SK-N-SH (cell line): ENCODE data around the gene PTGIR. TPM values are rescaled to one million over a fixed set of nuclear protein-coding genes. Genes with fewer than 3 reads are reported as not detected.

ENCODE experiments used
- CTCF ChIA-PET: fragments of 300-600, 350-600 bp; formaldehyde crosslinking; extraction: SDS; loops from one replicate; lab custom pipeline; 2021; lab: Yijun Ruan, JAX
- POLR2A ChIA-PET: fragments of 350-600 bp; sonication (Branson Sonifier 250); formaldehyde crosslinking; extraction: SDS; loops from one replicate; lab custom pipeline; 2020; ENCODE audit warnings: antibody characterized with exemption, inconsistent platforms; lab: Yijun Ruan, JAX
- DNase-seq: peaks from one replicate; pipeline ENCODE4 v3.0.0; 2012
- H2AFZ ChIP-seq: fragments of 200-600 bp; sonication (generic); 2 replicates; pipeline ENCODE4 v1.8.1; 2016; ENCODE audit warnings: antibody characterized with exemption, mild to moderate bottlenecking, low read depth
- H3F3A ChIP-seq: fragments of 200-600 bp; sonication (generic); replicated peaks from 2 replicates; pipeline ENCODE3; 2016; ENCODE audit warnings: antibody characterized with exemption, mild to moderate bottlenecking; ENCODE audit not compliant: insufficient read depth
- H3K27ac ChIP-seq, 2 experiments: fragments of 200-500 bp in 1 of 2; fragments of 200-600 bp in 1 of 2; sonication (Bioruptor generic) in 1 of 2; sonication (generic), shearing (Covaris generic) in 1 of 2; 2 replicates each; pipeline versions ENCODE4 v1.5.1 to v1.6.1; 2014 to 2016; ENCODE audit warnings: low read depth in 2 of 2, inconsistent platforms in 1 of 2, low read length in 1 of 2, mild to moderate bottlenecking in 1 of 2, mixed read lengths in 1 of 2
- H3K27me3 ChIP-seq: fragments of 200-600 bp; sonication (generic), shearing (Covaris generic); 2 replicates; pipeline ENCODE4 v1.6.1; 2016; ENCODE audit warnings: mixed run types; ENCODE audit not compliant: insufficient read depth
- H3K36me3 ChIP-seq, 2 experiments: fragments of 200-500 bp in 1 of 2; fragments of 200-600 bp in 1 of 2; sonication (Bioruptor generic) in 1 of 2; sonication (generic) in 1 of 2; replicated peaks in 1 of 2; 2 replicates each; pipeline versions ENCODE3 to v1.5.1; 2014 to 2016; ENCODE audit warnings: low read length in 1 of 2, mild to moderate bottlenecking in 1 of 2; ENCODE audit not compliant: insufficient read depth in 2 of 2, control insufficient read depth in 1 of 2
- H3K4me1 ChIP-seq, 2 experiments: fragments of 200-500 bp in 1 of 2; fragments of 200-600 bp in 1 of 2; sonication (Bioruptor generic) in 1 of 2; sonication (generic), shearing (Covaris generic) in 1 of 2; 2 replicates each; pipeline versions ENCODE4 v1.5.1 to v1.6.1; 2014 to 2016; ENCODE audit warnings: low read depth in 1 of 2, low read length in 1 of 2, mixed run types in 1 of 2; ENCODE audit not compliant: insufficient read depth in 2 of 2, control insufficient read depth in 1 of 2
- H3K4me2 ChIP-seq: fragments of 200-600 bp; sonication (generic), shearing (Covaris generic); 2 replicates; pipeline ENCODE4 v1.6.1; 2017; ENCODE audit warnings: mixed run types
- H3K4me3 ChIP-seq, 2 experiments: fragments of 200-500 bp in 1 of 2; fragments of 200-600 bp in 1 of 2; sonication (Bioruptor generic) in 1 of 2; sonication (generic), shearing (Covaris generic) in 1 of 2; 2 replicates each; pipeline versions ENCODE4 v1.5.1 to v1.8.1; 2014 to 2016; ENCODE audit warnings: low read depth in 2 of 2, inconsistent platforms in 1 of 2, low read length in 1 of 2, mild to moderate bottlenecking in 1 of 2, mixed read lengths in 1 of 2, moderate library complexity in 1 of 2
- H3K79me2 ChIP-seq: fragments of 200-600 bp; sonication (generic); 2 replicates; pipeline ENCODE4 v1.8.1; 2017; ENCODE audit warnings: mild to moderate bottlenecking; ENCODE audit not compliant: insufficient read depth
- H3K9ac ChIP-seq: fragments of 200-600 bp; sonication (generic); 2 replicates; pipeline ENCODE4 v1.6.1; 2017; ENCODE audit warnings: mixed run types
- H3K9me2 ChIP-seq: fragments of 200-600 bp; sonication (generic); 2 replicates; pipeline ENCODE4 v1.6.1; 2017; ENCODE audit warnings: mixed run types
- H3K9me3 ChIP-seq: fragments of 200-600 bp; sonication (generic); 2 replicates; pipeline ENCODE4 v1.6.1; 2017; ENCODE audit warnings: mixed run types, mild to moderate bottlenecking, moderate library complexity
- H4K20me1 ChIP-seq: fragments of 200-600 bp; sonication (generic); 2 replicates; pipeline ENCODE4 v1.6.1; 2017; ENCODE audit warnings: mild to moderate bottlenecking, mixed run types; ENCODE audit not compliant: insufficient read depth
- ELF1 ChIP-seq: IDR thresholded peaks from 2 replicates; pipeline ENCODE4 v1.4.0; 2012
- FOSL2 ChIP-seq: IDR thresholded peaks from 2 replicates; pipeline ENCODE4 v1.4.0; 2012; ENCODE audit warnings: low read depth, mild to moderate bottlenecking, moderate library complexity, borderline replicate concordance
- GATA2 ChIP-seq: sonication (generic); formaldehyde crosslinking; IDR thresholded peaks from 2 replicates; pipeline ENCODE4 v1.5.0; 2020; ENCODE audit warnings: mild to moderate bottlenecking, missing genetic modification reagents
- JUND ChIP-seq: IDR thresholded peaks from 2 replicates; pipeline ENCODE4 v1.4.0; 2012
- MEF2A ChIP-seq: IDR thresholded peaks from 2 replicates; pipeline ENCODE4 v1.4.0; 2012; ENCODE audit warnings: low read depth, borderline replicate concordance
- POLR2AphosphoS5 ChIP-seq: IDR thresholded peaks from 2 replicates; pipeline ENCODE4 v1.6.1; 2012; ENCODE audit warnings: low read depth, low read length
- TCF12 ChIP-seq: IDR thresholded peaks from 2 replicates; pipeline ENCODE4 v1.4.0; 2012
- YY1 ChIP-seq: IDR thresholded peaks from 2 replicates; pipeline ENCODE4 v1.4.0; 2012; ENCODE audit warnings: low read depth, mild to moderate bottlenecking
- WGBS: methylation state at CpG from one replicate; pipeline ENCODE4 v1.1.6; 2017; ENCODE audit warnings: low lambda C conversion rate; 5-methylcytosine and 5-hydroxymethylcytosine counted together
- polyA plus RNA-seq, 3 experiments: library from polyadenylated mRNA; depleted of rRNA; stranded (reverse); fragments of >200 nt; gene quantifications; 2 replicates each; pipeline ENCODE4 v1.2.3, GENCODE V29; 2012
- TF ChIP-seq, protein P1 (sequence below): IDR thresholded peaks from 2 replicates; pipeline ENCODE4 v1.4.0; 2012; ENCODE audit warnings: low read depth, borderline replicate concordance
- TF ChIP-seq, protein P2 (sequence below): fragments of 150-350 bp; IDR thresholded peaks from 2 replicates; pipeline ENCODE4 v1.6.1; 2016; ENCODE audit warnings: mild to moderate bottlenecking, low read depth, low read length
- TF ChIP-seq, protein P3 (sequence below): IDR thresholded peaks from 2 replicates; pipeline ENCODE4 v1.4.0; 2012; ENCODE audit warnings: low read depth, borderline replicate concordance
- TF ChIP-seq, protein P4 (sequence below): fragments of 200-600 bp; sonication (generic); IDR thresholded peaks from 2 replicates; pipeline ENCODE4 v1.6.1; 2017; ENCODE audit warnings: antibody characterized with exemption, mild to moderate bottlenecking, moderate library complexity

The PTGIR gene
- polyA plus RNA-seq, 1 of the 3 experiments (the other 2 are of a cell fraction) = 2.5 TPM

DNA sequence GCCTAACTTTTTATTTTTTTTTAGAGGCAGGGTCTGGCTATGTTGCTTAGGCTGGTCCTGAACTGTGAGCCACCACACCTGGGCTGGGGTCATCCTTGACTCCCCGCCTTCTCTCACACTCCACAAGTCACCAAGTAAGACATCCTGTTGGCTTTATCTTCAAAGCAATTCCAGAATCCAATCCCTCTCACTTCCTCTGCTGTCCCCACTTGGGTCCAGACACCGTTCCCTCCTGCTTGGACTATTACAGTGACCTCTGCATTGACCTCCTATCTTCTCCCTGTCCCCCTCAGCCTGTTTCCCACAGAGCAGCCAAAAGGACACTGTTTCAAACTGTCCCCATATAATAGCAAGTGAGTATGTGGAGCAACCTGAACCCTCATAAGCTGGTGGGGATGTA is 15.8 kb upstream of the PTGIR start:
- H3F3A ChIP-seq = peaks cover 9% of the 10 kb centered on the region
- TF ChIP-seq JUND (no peak), YY1 (no peak), ELF1 (no peak), POLR2AphosphoS5 (no peak), FOSL2 (no peak), GATA2 (CRISPR knock-in tag) (no peak), TCF12 (no peak), MEF2A (no peak)
- TF ChIP-seq, protein P1, sequence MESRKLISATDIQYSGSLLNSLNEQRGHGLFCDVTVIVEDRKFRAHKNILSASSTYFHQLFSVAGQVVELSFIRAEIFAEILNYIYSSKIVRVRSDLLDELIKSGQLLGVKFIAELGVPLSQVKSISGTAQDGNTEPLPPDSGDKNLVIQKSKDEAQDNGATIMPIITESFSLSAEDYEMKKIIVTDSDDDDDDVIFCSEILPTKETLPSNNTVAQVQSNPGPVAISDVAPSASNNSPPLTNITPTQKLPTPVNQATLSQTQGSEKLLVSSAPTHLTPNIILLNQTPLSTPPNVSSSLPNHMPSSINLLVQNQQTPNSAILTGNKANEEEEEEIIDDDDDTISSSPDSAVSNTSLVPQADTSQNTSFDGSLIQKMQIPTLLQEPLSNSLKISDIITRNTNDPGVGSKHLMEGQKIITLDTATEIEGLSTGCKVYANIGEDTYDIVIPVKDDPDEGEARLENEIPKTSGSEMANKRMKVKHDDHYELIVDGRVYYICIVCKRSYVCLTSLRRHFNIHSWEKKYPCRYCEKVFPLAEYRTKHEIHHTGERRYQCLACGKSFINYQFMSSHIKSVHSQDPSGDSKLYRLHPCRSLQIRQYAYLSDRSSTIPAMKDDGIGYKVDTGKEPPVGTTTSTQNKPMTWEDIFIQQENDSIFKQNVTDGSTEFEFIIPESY = no peak
- TF ChIP-seq, protein P2, sequence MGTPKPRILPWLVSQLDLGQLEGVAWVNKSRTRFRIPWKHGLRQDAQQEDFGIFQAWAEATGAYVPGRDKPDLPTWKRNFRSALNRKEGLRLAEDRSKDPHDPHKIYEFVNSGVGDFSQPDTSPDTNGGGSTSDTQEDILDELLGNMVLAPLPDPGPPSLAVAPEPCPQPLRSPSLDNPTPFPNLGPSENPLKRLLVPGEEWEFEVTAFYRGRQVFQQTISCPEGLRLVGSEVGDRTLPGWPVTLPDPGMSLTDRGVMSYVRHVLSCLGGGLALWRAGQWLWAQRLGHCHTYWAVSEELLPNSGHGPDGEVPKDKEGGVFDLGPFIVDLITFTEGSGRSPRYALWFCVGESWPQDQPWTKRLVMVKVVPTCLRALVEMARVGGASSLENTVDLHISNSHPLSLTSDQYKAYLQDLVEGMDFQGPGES = no peak
- TF ChIP-seq, protein P3, sequence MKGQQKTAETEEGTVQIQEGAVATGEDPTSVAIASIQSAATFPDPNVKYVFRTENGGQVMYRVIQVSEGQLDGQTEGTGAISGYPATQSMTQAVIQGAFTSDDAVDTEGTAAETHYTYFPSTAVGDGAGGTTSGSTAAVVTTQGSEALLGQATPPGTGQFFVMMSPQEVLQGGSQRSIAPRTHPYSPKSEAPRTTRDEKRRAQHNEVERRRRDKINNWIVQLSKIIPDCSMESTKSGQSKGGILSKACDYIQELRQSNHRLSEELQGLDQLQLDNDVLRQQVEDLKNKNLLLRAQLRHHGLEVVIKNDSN = no peak
- TF ChIP-seq, protein P4, sequence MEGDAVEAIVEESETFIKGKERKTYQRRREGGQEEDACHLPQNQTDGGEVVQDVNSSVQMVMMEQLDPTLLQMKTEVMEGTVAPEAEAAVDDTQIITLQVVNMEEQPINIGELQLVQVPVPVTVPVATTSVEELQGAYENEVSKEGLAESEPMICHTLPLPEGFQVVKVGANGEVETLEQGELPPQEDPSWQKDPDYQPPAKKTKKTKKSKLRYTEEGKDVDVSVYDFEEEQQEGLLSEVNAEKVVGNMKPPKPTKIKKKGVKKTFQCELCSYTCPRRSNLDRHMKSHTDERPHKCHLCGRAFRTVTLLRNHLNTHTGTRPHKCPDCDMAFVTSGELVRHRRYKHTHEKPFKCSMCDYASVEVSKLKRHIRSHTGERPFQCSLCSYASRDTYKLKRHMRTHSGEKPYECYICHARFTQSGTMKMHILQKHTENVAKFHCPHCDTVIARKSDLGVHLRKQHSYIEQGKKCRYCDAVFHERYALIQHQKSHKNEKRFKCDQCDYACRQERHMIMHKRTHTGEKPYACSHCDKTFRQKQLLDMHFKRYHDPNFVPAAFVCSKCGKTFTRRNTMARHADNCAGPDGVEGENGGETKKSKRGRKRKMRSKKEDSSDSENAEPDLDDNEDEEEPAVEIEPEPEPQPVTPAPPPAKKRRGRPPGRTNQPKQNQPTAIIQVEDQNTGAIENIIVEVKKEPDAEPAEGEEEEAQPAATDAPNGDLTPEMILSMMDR = no peak
- TF ChIP-seq, all 33 proteins: peak for 0
- POLR2A ChIA-PET = interaction anchor here (0.9 to 1.8 kb wide), 3 partner anchors 10 to 104 kb away, joined by 3 to 9 read pairs (median 4); no protein-coding TSS in a partner anchor
- CTCF ChIA-PET = no interaction called here
- Histone ChIP-seq H3K79me2 (no peaks in the 10 kb centered on the region), H3K9ac (no peak overlapping the region), H2AFZ (no peak overlapping the region), H3K4me1 (peaks cover 7 to 25% of the 10 kb centered on the region in 2 experiments; a peak in 2 of 4 replicates), H3K36me3 (no peaks in the 10 kb centered on the region), H4K20me1 (no peaks in the 10 kb centered on the region), H3K4me2 (no peak overlapping the region), H3K27ac (peak overlapping the region in 1 of 2 experiments; percentile 97; a peak in 2 of 4 replicates), H3K9me3 (no peaks in the 10 kb centered on the region), H3K27me3 (no peaks in the 10 kb centered on the region), H3K9me2 (no peaks in the 10 kb centered on the region), H3K4me3 (no peak overlapping the region)
- 93% methylated on average over 2 of the region's 2 CpGs for WGBS
- no peak for DNase-seq
